ENCODE measurements around the gene LGALSL.

The LGALSL gene

DNA sequence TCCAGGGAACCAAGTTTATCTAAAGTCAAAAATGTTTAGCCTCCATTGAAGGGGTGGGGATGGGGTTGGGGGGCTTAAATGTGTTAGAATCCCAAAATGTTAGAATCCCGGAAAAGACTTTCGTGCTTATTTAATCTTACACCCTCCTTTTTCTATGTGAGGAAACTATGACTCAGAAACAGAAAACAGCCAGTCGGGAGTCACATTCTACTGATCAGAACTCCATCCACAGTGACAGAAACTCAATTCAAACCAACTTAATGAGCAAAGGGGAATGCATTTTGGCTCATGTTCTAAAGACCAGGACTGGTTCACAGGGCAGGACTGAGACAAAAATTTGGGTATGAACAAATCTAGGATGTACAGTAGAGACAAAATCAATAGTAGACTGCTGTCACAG lies 38.3 kb downstream of the LGALSL start:
- TF ChIP-seq CTCF (conservative IDR thresholded peaks at IDR 0.05; ENCODE audit: low read length) (no peak), EZH2phosphoT487 (IDR thresholded peaks at IDR 0.05; ENCODE audit: borderline replicate concordance) (no peak)
- peaks cover 74% of the 10 kb centered on the region for H3K27me3 ChIP-seq (ENCODE audit: insufficient read depth, low read length, poor library complexity, severe bottlenecking)

GRCh38 chr2:64492821-64493220 lies 38.9 kb downstream of the LGALSL start:
- no peaks in the 10 kb centered on the region for H4K20me1 ChIP-seq (ENCODE audit: insufficient read depth, low read length, poor library complexity, severe bottlenecking)
- H3K4me1 ChIP-seq (ENCODE audit: insufficient read depth, low read length, poor library complexity, severe bottlenecking) = no peaks in the 10 kb centered on the region
- H3K79me2 ChIP-seq (ENCODE audit: insufficient read depth, low read length) = no peaks in the 10 kb centered on the region
- no peak for TF ChIP-seq EZH2phosphoT487 (IDR thresholded peaks at IDR 0.05; ENCODE audit: borderline replicate concordance)
- no peak for TF ChIP-seq CTCF (conservative IDR thresholded peaks at IDR 0.05; ENCODE audit: low read length)
- no peaks in the 10 kb centered on the region for H3F3A ChIP-seq (ENCODE audit: low read depth)
- no peak overlapping the region for H3K4me3 ChIP-seq (ENCODE audit: low read length, poor library complexity, severe bottlenecking)
- H3K4me2 ChIP-seq (ENCODE audit: low read depth, low read length, poor library complexity, severe bottlenecking) = no peak overlapping the region
- H3K36me3 ChIP-seq (ENCODE audit: insufficient read depth, low read length) = no peaks in the 10 kb centered on the region
- H3K9me3 ChIP-seq (ENCODE audit: insufficient read depth, low read depth, low read length) = no peaks in the 10 kb centered on the region
- H3K9me2 ChIP-seq (replicated peaks; ENCODE audit: low read depth, low read length) = no peaks in the 10 kb centered on the region
- H2AFZ ChIP-seq (ENCODE audit: low read length) = no peak overlapping the region
- H3K27me3 ChIP-seq (ENCODE audit: insufficient read depth, low read length, poor library complexity, severe bottlenecking) = peaks cover 80% of the 10 kb centered on the region
- H3K9ac ChIP-seq (ENCODE audit: low read depth, low read length, poor library complexity, severe bottlenecking) = no peak overlapping the region

More for the DNA sequence above, 38.3 kb downstream of the LGALSL start:
- no peaks in the 10 kb centered on the region for H3K4me1 ChIP-seq (ENCODE audit: insufficient read depth, low read length, poor library complexity, severe bottlenecking)
- no peaks in the 10 kb centered on the region for H3K36me3 ChIP-seq (ENCODE audit: insufficient read depth, low read length)
- H3K4me3 ChIP-seq (ENCODE audit: low read length, poor library complexity, severe bottlenecking) = no peak overlapping the region
- H2AFZ ChIP-seq (ENCODE audit: low read length) = no peak overlapping the region
- no peak overlapping the region for H3K9ac ChIP-seq (ENCODE audit: low read depth, low read length, poor library complexity, severe bottlenecking)
- H3K79me2 ChIP-seq (ENCODE audit: insufficient read depth, low read length) = no peaks in the 10 kb centered on the region
- no peaks in the 10 kb centered on the region for H3K9me2 ChIP-seq (replicated peaks; ENCODE audit: low read depth, low read length)
- no peaks in the 10 kb centered on the region for H3K9me3 ChIP-seq (ENCODE audit: insufficient read depth, low read depth, low read length)
- no peaks in the 10 kb centered on the region for H3F3A ChIP-seq (ENCODE audit: low read depth)
- no peaks in the 10 kb centered on the region for H4K20me1 ChIP-seq (ENCODE audit: insufficient read depth, low read length, poor library complexity, severe bottlenecking)
- no peak overlapping the region for H3K4me2 ChIP-seq (ENCODE audit: low read depth, low read length, poor library complexity, severe bottlenecking)

DNA sequence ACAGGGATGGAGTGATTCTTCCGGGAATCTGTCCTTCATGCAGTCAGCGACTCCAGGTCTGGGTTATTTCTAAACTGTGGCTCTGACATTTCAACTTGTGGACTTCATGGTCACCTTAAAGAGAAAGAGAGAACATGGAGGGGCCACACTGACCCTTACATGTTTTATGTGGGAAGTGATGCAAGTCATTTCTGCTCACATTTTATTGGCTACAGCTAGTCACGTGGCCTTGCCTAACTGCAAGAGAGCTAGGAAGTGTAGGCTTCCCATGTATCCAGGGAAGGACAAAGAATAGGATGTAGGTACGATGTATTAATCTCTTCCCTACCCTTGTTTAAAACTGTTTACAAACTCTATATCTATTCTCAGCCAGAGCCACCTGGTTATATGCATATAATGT lies 39.8 kb downstream of the LGALSL start:
- TF ChIP-seq CTCF (conservative IDR thresholded peaks at IDR 0.05; ENCODE audit: low read length) = no peak
- TF ChIP-seq EZH2phosphoT487 (IDR thresholded peaks at IDR 0.05; ENCODE audit: borderline replicate concordance) = no peak

More for the DNA sequence above, 39.8 kb downstream of the LGALSL start:
- Histone ChIP-seq H3F3A (ENCODE audit: low read depth) (no peaks in the 10 kb centered on the region), H3K4me1 (ENCODE audit: insufficient read depth, low read length, poor library complexity, severe bottlenecking) (no peaks in the 10 kb centered on the region), H4K20me1 (ENCODE audit: insufficient read depth, low read length, poor library complexity, severe bottlenecking) (no peaks in the 10 kb centered on the region), H3K36me3 (ENCODE audit: insufficient read depth, low read length) (no peaks in the 10 kb centered on the region), H3K4me3 (ENCODE audit: low read length, poor library complexity, severe bottlenecking) (no peak overlapping the region), H3K9me2 (replicated peaks; ENCODE audit: low read depth, low read length) (no peaks in the 10 kb centered on the region), H3K4me2 (ENCODE audit: low read depth, low read length, poor library complexity, severe bottlenecking) (no peak overlapping the region), H3K27me3 (ENCODE audit: insufficient read depth, low read length, poor library complexity, severe bottlenecking) (peaks cover 89% of the 10 kb centered on the region), H3K9ac (ENCODE audit: low read depth, low read length, poor library complexity, severe bottlenecking) (no peak overlapping the region), H3K9me3 (ENCODE audit: insufficient read depth, low read depth, low read length) (no peaks in the 10 kb centered on the region), H2AFZ (ENCODE audit: low read length) (no peak overlapping the region), H3K79me2 (ENCODE audit: insufficient read depth, low read length) (no peaks in the 10 kb centered on the region)

All from Loucy (cell line).